T-helper 1 cell (primary cell): ENCODE results near the gene MAP6.

Source experiments
- DNase-seq, 5 donors: peaks; one replicate each; pipeline ENCODE4 v3.0.0-alpha.2; 2012 to 2020

MAP6 gene

GRCh38 chr11:75665990-75666389 is 2.8 kb downstream of the MAP6 start:
- DNase-seq = no peak

- DNase-seq = no peak
Measured at GRCh38 chr11:75665126-75665525, 3.7 kb downstream of the MAP6 start.

- no peak for DNase-seq
Measured at GRCh38 chr11:75664389-75664788, 4.4 kb downstream of the MAP6 start.

DNA sequence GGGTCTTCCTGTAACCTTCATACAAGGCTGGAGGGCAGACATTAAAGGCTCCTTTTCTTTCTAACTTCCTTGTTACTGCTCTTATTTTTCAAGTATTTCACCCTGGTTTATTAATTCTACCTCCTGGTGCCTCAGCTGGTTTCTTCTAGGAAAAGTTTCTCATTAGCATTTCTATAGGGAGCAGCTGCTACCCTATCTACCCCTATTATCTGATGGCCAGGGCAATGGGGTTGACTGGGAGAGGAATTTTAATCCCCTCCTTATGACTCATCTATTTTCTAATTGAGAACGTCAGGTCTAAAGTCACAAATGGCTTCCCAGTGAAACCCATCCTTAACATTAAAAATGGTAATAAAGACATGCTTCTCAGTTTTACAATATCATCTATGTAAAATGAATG is 5.0 kb downstream of the MAP6 start:
- DNase-seq = no peak

DNA sequence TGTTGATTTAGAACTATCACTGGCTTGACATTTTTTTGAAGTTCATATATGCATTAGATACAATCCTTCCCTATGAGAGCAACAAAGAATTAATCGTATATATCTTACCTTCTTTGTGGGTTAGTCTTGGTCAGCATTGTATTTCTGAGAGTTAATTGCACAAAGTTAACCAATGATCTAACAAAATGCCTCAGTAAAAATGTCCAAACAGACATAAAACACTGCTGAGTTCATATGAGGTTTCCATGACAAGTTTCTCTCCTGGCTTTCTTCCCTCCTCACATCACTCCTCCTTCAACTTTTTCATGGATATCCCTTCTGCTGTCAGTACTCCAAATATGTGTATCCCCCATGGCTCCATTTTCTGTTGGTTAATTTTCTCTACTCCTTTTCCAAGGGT is 9.0 kb downstream of the MAP6 start:
- no peak for DNase-seq

GRCh38 chr11:75656044-75656727 is 12.7 kb downstream of the MAP6 start:
- no peak for DNase-seq

DNA sequence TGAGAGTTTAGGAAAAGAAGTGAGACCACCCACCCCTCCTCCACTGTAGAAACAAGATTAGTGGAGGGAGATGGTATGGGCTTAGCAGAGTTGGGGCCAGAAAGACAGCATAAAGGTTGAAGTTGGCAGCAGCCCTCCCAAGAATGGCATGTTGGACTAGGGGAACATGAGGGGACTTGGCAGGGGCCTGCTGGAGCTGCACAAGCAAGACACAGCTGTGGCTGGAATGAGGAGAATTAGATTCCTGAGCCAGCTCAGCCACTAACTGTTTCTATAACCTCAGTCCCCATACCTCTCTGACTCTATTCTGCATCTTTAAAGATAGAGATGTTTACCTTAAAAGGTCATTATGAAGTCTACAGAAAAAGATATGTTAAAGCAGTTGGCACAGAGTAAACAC is 13.2 kb downstream of the MAP6 start:
- no peak for DNase-seq

DNA sequence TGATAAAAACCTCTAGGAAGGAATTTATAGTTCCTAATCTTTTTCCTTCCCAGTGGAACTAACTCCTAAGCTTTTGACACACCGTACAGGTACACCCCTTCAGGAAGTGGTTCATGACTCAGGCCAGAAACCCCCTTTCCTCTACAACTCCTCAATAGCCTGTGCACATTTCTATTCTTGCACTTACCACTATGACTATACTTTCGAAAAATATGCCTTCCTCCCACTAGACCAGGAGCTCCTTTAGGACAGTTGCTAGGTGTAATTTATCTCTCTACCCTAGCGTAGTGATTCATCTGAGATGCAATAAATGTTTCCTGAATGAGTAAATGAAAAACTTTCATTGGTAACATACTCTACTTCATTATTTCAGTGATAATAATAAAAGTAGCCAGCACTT is 14.5 kb downstream of the MAP6 start:
- peak in 1 of 5 donors; percentile 35 for DNase-seq

GRCh38 chr11:75653532-75653931 is 15.3 kb downstream of the MAP6 start:
- no peak for DNase-seq

- DNase-seq = no peak
Measured at GRCh38 chr11:75652936-75653335, 15.9 kb downstream of the MAP6 start.

GRCh38 chr11:75651218-75651617 is 17.6 kb downstream of the MAP6 start:
- DNase-seq = no peak

- no peak for DNase-seq
Measured at GRCh38 chr11:75650167-75650723, 18.6 kb downstream of the MAP6 start.

GRCh38 chr11:75644946-75645345 is 23.9 kb downstream of the MAP6 start:
- no peak for DNase-seq

DNA sequence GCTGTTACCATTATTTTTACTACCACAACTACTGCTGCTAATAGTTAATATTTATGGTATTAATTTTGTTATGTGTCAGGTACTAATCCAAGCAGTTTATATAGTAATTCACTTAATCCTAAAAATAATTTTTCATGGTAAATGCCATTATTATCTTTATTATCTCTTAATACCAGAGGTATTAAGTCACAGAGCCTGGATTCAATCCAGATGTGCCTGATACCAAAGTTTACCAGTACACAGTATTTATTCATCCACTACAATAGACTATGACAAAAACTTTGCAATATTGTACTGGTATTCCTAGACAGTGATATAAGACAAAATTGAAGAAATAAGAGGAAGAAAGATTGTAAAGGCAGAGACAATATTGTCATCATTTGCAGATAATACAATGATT is 24.5 kb downstream of the MAP6 start:
- no peak for DNase-seq

GRCh38 chr11:75642402-75643113 is 26.3 kb downstream of the MAP6 start:
- DNase-seq = no peak

DNA sequence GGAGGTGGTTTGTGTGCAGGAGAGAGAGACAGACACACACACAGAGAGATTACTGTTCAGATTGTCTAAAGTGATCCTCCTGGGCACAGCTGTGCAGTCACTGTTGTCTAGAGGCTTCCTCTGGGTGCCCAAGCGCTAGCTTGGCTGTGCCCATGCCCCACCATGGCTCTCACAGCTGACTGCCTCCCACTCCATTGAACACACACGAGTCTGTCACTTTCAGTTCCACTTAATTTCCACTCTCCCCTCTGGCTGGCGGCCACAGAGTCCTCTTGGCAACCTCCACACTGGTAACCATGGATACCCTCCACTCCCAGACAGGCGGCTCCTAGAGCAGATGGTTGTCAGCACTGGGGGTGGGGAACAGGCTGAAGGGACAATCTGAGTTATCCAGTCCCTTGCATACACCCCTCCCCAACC is 29.1 kb downstream of the MAP6 start:
- DNase-seq = no peak

DNA sequence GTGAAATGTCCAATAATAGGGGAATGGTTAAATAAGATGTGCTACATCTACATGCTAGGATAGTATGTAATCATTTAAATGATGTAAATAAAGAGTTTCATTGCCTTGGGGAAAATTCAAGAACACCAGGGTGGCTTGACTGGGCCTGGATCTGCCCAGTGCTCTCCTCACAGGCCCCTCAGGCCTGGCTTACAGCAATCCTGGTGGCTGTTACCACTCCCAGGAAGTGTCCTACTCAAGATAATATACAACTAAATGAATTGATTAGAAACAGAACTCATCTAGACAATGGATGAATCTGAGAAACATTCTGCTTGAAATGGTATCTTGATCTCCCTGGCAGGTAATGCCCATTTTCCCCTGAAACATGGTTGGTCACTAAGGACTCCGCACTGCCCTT is 30.8 kb downstream of the MAP6 start:
- DNase-seq = no peak

DNA sequence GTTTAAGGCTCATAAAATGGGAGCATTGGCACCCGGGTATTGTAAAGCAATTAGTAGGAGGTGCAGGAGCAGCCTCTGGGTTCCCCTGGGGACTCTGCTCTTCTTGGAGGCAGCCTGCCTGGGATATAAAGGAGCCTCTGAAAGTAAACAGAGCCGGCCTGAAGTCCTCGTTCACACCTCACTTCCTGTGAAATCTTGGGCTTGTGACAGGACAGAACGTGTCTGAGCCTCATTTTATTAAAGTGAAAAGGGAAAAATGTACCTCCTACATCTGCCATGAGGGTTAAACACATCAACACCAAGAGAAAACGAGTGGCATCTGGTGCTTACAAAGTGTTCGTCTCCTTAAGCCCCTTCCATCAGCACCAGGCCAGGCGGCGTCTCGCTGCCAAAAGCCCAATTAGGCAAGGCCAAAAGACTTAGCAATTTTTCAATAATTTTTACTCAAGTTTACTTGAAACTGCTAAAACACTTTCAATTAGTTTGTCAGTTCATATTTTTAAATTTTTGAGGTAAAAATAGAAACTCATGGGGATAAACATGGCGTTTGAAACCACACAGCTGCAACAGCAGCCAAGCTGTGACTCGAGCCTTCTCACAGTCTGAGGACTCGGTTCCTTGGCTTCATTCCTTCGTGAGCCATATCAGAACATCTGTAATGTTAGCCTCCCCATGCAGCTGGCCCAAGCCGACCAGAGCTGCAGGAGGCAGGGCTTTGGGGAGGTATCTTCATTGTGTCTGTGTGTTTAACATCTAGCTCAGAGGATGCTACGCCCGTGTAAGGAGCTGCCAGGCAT is 33.6 kb downstream of the MAP6 start:
- DNase-seq = no peak

DNA sequence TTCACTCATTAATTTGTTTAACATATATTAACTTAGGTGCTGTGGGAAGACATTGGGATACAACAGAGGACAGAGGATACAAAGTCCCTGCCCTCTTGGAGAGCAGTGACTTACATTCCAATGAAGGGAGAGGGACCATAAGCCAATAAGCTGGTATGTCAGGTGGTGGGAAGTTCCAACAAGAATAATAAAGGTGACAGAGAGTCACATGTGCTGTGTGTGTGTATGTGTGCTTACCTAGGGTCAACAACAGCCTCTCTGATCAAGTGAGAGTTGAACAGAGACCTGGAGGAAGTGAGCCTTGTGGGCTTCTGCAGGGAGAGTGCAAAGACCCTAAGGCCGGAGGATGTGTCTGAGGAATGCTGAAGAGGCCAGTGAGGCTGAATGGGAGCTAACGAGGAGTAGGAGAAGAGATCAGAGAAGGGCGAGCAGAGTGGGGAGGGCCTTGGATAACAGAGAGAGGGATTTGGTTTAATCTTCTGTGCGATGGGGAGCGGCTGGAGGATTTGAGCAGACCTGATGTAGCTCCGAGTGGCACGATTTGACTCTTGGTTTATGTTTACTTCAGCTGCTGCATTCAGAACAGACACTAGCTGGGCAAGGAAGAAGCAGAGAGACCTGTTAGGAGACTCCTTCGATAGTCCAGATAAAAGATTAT is 35.3 kb downstream of the MAP6 start:
- DNase-seq = no peak

DNA sequence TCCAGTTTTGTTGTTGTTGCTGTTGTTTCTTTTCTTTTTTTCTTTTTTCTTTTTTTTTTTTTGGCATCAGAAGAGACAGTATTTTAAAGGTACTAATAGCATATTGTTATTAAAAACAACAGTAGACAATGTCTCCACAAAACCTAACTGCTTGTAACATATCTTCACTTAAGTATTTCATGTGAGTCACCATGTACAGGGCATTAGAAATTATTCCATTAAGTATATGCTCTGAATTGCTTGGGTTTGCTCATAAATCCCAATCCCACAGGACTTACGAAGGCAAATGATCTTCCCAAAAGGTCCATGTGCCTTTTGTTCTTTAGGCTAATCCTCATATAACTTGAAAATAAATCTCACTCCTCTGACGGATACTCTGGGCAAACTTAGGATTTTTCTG is 35.9 kb downstream of the MAP6 start:
- DNase-seq = no peak

DNA sequence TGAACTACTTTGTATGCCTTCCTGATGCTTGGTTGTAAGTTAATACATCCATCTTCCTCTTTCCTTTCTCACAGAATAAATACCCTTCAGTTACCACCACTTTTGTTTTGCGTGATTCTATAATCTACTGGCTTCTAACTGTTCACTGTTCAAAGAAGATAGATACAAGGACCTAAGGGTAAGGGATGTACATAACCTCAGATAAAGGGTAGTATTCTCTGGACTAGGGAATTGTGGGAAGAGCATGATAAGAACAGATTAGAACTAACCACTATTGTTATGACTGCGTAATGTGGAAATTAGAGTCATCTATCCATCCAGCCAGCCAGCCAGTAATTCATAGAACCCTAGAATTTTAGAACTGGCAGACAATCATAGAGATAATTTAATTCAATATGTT is 36.4 kb downstream of the MAP6 start:
- no peak for DNase-seq

GRCh38 chr11:75631086-75631730 is 37.6 kb downstream of the MAP6 start:
- DNase-seq = no peak
